HG03064 (cell line): ENCODE results near the gene P4HA3.

Source experiments
- ATAC-seq: cut with Tn5 transposase; IDR thresholded peaks from one replicate; pipeline ENCODE4 v1.9.1; 2021; ENCODE audit warnings: low read depth; ENCODE audit not compliant: unreplicated experiment

P4HA3 gene

DNA sequence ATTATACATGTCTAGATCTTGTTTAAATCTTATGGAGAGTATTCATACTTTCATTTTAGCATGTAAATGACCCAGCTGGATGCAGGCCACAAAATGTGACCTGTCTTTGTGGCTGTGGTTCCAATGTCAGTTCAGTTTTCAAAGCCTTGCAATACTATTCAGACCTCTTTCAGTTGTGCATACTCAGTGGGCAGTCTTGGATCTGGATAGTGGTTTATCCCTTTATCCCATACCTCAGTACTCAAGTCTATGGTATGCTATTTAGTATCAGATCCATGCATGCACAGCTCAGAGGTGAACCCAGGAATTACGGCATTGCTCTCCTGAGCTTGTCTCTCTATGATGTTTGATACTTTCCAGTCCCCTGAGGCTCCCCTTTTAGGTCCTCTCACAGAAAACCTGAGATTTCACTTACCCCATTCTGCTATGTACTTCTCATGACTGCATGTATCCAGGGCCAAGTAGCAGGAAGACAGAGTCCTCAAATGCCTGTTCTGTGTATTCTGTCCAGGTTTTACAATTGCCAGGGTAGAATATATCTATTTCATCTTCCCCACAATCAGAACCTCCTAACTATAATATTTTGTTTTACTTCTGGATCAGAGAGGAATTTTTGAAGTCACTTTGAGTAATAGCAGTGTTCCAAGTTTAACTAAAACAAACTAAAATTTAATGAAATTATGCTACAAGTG, 6.9 kb upstream of the P4HA3 start:
- no peak for ATAC-seq

GRCh38 chr11:74316772-74317505, 5.5 kb upstream of the P4HA3 start:
- no peak for ATAC-seq

- no peak for ATAC-seq
These were observed 886 bp upstream of the P4HA3 start for GRCh38 chr11:74312326-74312725.

- no peak for ATAC-seq
These were observed 583 bp downstream of the P4HA3 start for GRCh38 chr11:74310857-74311256.

GRCh38 chr11:74307434-74307833, 4.0 kb downstream of the P4HA3 start:
- no peak for ATAC-seq

DNA sequence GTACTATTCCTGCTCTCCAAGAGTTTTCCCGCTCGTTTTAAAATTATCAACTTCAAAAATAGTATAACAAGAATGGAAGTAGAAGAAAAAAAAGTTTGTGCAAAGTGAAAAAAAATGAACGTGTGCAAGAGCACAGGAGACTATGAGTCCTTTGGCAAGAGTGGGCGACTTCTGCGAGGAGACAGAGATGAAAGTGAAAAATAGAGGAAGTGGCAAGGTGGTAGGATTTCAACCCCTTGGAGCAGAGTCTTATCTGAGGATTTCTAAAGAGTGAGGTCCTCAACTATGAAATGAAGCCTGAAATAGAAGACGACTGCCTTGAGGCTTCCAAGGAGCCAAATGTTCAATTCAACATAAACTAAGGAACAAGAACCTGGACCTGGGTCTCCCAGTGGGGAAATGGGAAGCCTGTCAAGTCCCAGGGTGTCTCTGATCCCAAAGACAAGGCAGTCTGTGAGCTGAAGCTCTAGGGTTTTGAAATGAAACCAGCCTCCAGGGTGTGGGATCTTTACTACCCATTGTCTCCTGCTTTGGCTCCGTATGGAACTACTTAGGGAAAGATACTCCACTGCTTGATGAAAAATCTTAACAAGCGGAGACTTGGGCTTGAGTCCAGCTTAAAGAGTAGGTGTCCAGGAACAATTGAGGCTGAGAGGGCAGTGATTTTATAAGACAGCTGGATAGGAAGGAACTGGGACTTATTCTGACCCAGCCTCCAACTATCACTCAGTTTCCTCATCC, 4.8 kb downstream of the P4HA3 start:
- ATAC-seq, result no peak

GRCh38 chr11:74299015-74299414, 12.4 kb downstream of the P4HA3 start:
- ATAC-seq, result no peak

- no peak for ATAC-seq
These were observed 14.0 kb downstream of the P4HA3 start for GRCh38 chr11:74297484-74297883.

DNA sequence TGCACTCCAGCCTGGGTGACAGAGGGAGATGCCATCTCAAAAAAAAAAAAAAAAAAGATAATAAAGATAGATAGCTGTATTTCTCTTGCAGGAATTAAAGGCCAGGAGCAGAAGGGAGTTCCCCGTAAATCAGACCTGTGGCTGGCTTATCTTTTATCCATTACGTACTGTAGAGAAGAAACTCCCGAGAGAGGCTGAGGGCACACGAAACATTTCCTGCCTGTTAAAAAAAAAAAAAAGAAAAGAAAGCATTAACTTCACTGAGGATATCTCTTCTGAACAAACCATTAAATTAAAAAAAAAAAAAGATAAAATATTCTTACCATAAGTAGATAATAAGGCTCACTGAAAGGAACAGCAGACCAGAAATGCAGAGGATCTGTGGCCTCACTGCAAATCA, 22.5 kb downstream of the P4HA3 start:
- no peak for ATAC-seq

DNA sequence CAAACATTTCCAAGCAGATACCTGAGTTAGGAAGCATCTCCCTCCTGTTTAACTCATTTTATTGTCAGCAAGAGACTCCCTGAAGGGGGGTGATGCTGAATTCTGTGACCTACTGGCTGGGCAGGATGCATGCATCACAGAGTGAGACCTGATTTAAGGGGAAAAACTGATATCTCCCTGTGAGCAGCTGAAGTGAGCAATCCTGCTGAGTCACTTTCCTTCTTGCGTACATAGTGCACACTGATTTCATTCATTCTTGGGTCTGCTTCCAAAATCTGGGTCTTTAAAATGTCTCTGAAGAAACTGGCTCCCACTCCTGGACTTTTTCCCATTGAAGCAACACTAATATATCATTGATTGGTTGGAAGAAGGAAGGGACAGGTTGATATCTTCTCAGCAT, 23.3 kb downstream of the P4HA3 start:
- no peak for ATAC-seq

DNA sequence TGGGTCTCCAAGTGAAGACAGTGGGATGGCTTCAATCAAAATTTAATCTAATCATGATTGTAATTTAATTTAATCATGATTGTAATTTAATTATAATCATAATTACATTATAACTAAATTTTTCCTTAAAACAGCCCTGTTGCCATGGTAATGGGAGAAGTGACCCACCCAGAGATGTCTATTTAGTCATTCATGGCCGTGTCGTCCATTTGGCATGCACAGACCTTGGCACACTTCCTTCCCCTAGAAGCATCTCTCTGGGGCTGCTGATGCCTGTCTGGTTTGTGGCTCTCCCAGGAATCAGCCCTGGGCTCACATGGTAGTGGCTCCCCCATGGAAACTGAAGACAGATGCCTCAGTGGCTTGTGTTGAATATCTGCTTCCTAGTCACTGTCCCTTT, 27.0 kb downstream of the P4HA3 start:
- ATAC-seq, result no peak

DNA sequence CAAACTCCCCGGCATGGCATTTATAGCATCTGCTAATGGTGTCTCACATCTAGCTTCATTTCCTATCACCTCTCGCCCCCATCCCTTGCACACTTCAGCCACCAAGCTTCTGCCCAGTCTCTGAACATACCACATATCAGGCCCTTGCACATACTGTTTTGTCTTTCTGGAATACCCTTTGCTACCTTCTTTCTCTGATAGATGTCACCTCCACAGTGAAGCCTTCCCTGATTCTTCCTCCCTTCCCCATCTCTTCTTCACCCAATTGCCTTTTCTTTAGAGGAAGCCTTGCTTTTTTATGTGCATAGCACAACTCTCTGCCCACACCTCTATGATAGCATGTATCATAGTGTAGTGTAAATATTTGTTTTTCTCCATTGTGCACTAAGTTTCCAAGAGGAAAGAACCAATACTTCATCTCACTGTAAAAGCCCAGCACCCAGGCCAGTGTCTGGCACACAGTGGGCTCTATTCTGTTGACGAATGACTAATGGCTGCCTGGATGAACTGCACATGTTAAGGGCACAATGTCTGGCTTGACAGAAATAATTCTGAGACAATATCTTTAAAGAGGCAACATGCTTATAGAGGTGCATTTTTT, 27.8 kb downstream of the P4HA3 start:
- ATAC-seq, result no peak

GRCh38 chr11:74282914-74283371, 28.5 kb downstream of the P4HA3 start:
- ATAC-seq, result no peak

- ATAC-seq, result no peak
These were observed 29.0 kb downstream of the P4HA3 start for GRCh38 chr11:74282421-74282820.

GRCh38 chr11:74280494-74280893, 30.9 kb downstream of the P4HA3 start:
- ATAC-seq, result no peak

GRCh38 chr11:74279256-74279655, 32.2 kb downstream of the P4HA3 start:
- no peak for ATAC-seq

GRCh38 chr11:74278721-74279161, 32.7 kb downstream of the P4HA3 start:
- ATAC-seq, result no peak

DNA sequence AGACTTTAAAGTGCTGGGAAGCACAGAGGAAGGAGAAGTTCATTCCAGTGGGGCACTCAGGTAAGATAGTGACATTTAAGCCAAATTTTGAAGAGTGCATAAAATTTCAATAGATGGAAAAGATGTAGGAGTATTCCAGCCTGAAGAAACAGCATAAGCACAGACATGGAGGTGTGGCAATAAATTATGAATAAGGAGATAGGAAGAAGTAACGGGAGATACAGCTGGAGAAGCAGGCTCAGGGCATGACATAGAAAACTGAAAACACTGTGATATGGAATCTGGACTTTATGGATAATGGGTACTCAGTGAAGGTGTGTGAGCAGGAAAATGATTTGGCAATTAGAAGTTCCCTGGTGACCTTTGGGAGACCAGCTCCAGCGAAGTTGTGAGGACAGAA, 33.3 kb downstream of the P4HA3 start:
- ATAC-seq, result no peak

DNA sequence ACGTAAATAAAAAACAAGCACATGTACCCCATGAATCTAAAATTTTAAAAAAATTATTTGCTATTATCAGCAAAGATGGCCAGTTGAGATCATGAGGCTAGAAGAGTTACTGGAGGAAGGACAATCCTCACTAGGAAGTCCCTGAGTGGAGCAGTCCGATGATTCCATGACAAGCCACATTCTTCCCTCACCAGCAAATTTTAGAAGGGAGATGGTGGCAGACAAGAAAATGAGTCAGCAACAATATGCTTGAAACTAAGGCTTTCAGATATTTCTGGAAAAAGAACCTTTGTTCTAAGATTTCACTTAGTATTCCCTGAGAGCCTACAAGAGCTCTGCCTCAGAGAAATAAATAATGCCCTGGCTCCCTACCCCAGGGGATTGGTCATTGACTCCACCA, 34.9 kb downstream of the P4HA3 start:
- no peak for ATAC-seq

- ATAC-seq, result no peak
These were observed 39.2 kb downstream of the P4HA3 start for GRCh38 chr11:74272276-74272675.

DNA sequence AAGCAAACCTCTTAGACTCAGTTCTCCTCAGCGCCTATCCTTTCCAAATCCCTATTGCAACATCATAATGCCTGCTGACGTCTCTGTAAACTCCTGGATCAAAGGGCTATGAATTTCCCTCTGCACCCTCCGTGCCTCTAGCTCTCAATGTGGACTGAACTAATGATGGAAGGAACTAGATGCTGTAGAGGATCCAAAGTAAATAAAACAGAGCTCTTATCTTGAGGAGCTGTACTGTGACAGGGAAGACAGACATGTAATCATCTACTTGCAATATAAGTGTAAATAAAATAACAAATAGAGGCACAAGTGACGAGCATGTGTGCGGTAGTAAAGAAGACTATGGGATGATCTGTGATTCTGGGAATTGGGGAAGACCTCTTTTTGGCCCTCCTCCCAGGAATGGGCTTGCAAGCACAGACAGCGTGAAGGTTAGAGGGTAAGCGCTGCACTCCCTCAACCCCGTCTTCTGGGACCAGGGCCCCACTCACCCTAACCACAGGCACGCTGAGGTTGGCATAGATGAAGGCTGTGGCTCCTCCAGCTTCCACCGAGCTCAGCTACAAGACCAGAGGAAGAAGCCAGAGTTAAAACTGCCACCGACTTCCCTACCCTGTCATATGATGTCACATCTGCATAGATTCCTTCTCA, 42.2 kb downstream of the P4HA3 start:
- ATAC-seq, result no peak
